Esophagus muscularis mucosa (tissue), 4 donors: Measurements from ENCODE around the gene DNM3.

Experiments
- EP300 ChIP-seq: sonication (generic); formaldehyde crosslinking; IDR thresholded peaks from one replicate; pipeline ENCODE4 v1.6.1; 2017; ENCODE audit warnings: antibody characterized with exemption
- POLR2A ChIP-seq: fragments of 450-650 bp; IDR thresholded peaks from one replicate; pipeline ENCODE4 v1.6.1; 2017; ENCODE audit warnings: antibody characterized with exemption, moderate library complexity, mild to moderate bottlenecking, low read depth
- TF ChIP-seq, protein P1 (sequence below), 3 experiments: fragments of 200-600 bp in 2 of 3; fragments of 450-650 bp in 1 of 3; sonication (generic) in 2 of 3; IDR thresholded peaks; one replicate each; pipeline ENCODE4 v1.5.1; 2017 to 2019; ENCODE audit warnings: antibody characterized with exemption in 3 of 3, mild to moderate bottlenecking in 2 of 3, moderate library complexity in 1 of 3

GRCh38 chr1:172460177-172460576, 618.9 kb downstream of the DNM3 start:
- TF ChIP-seq, protein P1, sequence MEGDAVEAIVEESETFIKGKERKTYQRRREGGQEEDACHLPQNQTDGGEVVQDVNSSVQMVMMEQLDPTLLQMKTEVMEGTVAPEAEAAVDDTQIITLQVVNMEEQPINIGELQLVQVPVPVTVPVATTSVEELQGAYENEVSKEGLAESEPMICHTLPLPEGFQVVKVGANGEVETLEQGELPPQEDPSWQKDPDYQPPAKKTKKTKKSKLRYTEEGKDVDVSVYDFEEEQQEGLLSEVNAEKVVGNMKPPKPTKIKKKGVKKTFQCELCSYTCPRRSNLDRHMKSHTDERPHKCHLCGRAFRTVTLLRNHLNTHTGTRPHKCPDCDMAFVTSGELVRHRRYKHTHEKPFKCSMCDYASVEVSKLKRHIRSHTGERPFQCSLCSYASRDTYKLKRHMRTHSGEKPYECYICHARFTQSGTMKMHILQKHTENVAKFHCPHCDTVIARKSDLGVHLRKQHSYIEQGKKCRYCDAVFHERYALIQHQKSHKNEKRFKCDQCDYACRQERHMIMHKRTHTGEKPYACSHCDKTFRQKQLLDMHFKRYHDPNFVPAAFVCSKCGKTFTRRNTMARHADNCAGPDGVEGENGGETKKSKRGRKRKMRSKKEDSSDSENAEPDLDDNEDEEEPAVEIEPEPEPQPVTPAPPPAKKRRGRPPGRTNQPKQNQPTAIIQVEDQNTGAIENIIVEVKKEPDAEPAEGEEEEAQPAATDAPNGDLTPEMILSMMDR (IDR thresholded peaks at IDR 0.05), result no peak
- TF ChIP-seq EP300 (no peak), POLR2A (no peak)
